Measurements from ENCODE around the gene FOXR1.
"Not testable (repeated sequence)": the region's sequence is repeated elsewhere in the genome, so short reads cannot be mapped to it uniquely, and the experiment has no call there.

FOXR1 gene

DNA sequence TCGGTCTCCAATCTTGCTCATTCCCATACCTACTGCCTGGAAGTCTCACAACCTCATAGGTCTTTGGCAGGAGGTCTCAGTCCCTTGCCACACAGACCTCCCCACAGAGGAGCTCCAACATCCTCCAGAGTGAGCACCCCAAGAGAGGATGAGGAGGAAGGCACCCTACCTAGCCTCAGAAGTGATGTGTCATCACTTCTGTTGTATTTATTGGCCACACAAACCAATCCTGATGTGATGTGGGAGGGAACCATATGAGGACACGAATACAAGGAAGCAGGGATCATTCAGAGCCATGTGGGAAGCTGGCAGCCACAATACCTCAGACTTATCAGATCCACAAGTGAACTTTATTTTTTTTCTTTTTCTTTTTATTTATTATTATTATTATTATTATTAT, 24.5 kb upstream of the FOXR1 start:
- DNase-seq (ENCODE audit: low read depth): no peak

DNA sequence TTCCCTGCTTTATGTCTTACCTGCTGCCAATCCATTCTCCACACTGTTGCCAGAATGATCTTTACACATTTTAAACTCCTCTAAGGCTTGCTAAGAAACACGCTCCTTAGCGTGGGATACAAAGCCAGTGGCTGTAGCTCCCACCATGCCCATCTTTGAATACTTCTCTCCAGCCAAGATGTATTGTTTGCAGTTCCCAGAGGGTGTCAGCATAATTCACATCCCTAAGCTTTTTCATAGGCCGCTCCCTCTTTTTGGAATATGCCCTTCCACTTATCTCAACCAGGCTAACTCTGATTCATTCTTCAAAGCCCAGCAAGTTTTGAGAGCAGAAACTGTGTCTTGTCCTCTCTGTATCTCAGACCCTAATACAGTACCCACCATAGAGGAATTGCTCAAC, 23.6 kb upstream of the FOXR1 start:
- DNase-seq (ENCODE audit: low read depth): no peak

DNA sequence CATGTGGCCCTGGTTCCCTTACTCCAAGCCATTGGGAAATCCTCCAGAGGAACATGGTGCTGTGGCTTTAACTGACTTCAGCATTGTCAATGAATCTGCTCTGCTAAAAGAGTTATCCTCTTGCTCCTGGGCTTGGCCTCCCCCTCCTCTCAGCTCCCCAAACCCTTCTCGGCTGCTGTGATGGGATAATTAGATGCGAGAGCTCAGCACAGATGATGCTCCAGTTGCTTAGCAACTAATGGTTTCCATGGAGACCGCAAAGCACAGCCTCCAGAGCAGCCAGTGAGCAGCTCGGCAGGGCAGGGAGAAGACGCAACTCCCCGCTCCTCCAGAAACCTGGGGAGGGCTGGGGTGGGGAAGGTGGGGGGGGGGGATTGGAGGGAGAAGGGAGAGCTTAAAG, 18.3 kb upstream of the FOXR1 start:
- DNase-seq (ENCODE audit: low read depth): no peak

DNA sequence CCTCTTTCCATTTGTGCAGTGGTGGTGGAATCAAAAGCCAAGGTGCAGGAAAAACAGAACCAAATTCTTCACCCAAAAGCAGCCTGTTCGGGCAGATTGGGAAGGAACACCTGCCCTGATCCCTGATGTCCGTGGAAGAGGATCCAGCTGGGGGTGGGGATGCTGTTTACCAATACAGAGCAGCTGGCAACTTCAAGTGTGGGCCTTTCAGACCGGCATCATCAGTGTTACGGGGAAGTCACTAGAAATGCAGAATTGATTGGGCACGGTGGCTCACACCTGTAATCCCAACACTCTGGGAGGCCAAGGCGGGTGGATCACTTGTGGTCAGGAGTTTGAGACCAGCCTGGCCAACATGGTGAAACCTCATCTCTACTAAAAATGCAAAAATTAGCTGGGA, 17.6 kb upstream of the FOXR1 start:
- not testable (repeated sequence) for DNase-seq (ENCODE audit: low read depth)

DNA sequence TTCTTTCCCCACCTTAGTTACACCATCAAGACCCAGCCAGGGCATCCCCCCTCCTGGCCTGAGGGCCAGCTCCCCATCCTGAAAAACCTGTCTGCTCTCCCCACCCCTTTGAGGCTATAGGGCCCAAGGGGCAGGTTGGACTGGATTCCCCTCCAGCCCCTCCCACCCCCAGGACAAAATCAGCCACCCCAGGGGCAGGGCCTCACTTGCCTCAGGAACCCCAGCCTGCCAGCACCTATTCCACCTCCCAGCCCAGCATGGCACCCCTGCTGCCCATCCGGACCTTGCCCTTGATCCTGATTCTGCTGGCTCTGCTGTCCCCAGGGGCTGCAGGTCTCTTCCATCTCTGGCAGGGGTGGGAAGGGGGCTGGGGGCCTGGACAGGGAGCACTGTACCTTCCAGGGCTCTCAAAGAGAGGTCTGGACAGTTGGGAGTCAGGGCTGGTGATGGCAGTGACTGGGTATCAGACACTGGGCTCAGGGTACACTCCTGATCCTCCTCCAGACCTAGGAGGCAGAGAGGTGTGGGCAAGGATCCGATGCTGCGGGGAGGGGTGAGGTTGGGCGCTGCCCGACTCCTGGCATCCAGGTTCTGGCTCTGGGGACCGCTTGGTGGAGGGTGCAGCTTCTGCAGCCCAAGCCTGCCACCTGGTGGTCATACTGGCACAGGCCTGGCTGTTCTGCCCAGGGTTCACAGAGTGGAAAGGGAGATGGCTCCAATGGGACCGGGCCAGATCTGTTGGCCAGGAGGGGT, 15.3 kb upstream of the FOXR1 start, which contains the start of gene UPK2:
TSS of gene UPK2 (plus strand) at position 205 of the 753 bp plus-strand sequence. CDS start at position 258, 53 bp downstream.
- DNase-seq (ENCODE audit: low read depth): peak; percentile 84

DNA sequence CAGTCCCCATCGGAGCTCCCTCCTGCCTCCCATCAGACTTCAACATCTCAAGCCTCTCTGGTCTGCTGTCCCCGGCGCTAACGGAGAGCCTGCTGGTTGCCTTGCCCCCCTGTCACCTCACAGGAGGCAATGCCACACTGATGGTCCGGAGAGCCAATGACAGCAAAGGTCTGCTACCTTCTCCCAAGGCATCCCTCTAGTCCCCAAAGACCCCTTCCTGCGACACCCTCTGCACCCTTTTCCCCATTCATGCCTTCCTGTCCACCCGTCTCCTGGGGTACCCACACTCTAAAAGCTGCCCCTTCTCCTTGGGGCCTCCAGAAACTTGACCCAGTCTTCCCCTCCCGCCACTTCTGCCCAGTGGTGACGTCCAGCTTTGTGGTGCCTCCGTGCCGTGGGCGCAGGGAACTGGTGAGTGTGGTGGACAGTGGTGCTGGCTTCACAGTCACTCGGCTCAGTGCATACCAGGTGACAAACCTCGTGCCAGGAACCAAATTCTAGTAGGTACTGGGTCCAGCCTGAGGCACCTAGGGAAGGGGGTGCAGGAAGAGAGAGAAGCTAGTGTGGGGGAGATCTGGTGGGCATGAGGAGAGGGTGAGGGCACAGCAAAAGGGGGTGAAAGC, 14.6 kb upstream of the FOXR1 start:
- DNase-seq (ENCODE audit: low read depth): no peak

DNA sequence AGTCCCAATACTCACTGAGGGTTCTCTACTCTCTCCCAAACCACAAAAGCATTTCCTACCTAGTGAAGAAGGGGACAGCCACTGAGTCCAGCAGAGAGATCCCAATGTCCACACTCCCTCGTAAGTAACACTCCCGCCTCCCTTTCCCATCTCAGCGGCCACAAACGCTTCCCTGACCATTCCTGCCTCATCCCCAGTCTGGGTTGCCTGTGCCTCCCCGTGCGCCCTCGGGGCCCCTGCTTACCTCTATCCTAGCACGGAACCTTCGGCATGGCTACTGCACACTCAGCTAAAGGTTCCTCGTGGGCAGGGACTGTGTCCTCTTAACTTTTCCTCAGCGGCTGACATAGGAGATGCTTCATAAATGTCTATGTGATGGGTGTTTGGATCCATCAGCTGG, 14.0 kb upstream of the FOXR1 start:
- no peak for DNase-seq (ENCODE audit: low read depth)

DNA sequence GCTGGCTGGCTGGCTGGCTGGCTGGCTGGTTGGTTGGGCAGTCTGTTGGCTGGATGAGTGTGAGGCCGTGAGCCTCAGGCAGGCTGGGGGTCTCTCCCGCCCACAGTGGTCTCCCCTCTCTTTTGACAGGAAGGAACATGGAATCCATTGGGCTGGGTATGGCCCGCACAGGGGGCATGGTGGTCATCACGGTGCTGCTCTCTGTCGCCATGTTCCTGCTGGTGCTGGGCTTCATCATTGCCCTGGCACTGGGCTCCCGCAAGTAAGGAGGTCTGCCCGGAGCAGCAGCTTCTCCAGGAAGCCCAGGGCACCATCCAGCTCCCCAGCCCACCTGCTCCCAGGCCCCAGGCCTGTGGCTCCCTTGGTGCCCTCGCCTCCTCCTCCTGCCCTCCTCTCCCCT, 13.6 kb upstream of the FOXR1 start:
- no peak for DNase-seq (ENCODE audit: low read depth)

DNA sequence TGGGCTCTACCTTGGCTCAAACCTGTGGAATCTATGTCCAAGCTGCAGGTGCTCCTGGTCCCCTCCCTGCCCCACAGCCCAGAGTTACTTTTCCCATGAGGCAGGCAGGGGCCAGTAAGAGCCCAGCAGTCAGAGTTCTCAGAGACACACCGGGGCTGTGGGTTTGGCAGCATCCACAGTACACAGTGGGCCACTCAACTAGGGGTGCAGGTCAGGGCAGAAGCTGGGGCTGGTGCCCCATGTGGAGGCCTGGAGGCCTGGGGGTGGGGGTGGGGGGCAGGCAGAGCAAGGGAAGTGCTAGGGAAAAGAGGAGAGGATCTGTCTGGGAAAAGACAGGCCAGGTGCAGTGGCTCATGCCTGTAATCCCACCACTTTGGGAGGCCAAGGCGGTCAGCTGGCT, 13.0 kb upstream of the FOXR1 start:
- no peak for DNase-seq (ENCODE audit: low read depth)

DNA sequence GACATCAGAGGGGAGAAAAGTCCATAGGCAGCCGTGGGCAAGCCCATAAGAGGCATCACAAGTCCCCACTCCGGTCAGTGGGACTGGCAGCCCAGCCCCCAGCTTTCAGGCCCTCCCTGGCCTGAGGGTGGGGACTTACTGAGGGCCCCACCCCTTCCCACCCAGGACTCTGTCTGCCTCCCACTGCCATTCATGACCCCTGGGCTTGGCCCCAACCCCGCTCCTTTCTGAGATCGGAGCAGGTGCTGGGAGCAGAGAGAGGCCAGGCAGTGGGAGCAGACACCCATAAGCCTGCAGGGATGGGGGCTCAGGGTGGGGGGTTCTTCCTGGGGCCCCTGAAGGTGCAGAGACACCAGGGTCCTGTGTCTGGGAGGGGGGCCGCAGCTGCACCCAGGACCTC, 10.4 kb upstream of the FOXR1 start:
- DNase-seq (ENCODE audit: low read depth): no peak

DNA sequence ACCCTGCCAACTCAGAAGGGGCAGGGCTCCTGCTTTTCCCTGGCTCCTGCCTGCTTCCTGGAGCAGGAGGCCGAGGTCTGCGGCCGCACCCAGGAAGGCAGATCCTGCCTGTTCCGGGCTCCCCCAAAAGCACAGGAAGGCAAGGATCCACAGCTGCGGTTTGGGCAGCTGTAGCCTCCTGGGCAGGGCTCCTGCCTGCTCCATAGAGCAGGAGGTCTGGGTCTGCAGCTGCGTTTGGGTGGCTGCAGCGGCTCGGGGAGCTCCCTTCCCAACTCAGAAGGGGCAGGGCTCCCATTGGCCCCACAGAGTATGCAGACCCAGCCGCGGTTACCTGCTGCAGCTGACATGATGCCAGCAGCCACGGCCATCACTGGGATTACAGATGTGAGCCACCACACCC, 10.0 kb upstream of the FOXR1 start:
- no peak for DNase-seq (ENCODE audit: low read depth)

DNA sequence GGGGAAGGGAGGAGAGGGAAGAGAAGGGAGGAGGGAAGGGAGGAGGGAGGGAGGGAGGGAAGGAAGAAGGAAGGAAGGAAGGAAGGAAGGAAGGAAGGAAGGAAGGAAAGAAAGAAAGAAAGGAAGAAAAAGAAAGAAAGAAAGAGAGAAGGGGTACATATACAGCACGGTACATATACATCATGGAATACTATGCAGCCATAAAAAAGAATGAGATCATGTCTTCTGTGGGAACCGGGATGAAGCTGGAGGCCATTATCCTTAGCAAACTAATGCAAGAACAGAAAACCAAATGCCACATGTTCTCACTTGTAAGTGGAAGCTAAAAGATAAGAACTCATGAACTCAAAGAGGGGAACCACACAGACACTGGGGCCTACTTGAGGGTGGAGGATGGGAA, 2.1 kb upstream of the FOXR1 start:
- DNase-seq (ENCODE audit: low read depth): not testable (repeated sequence)

DNA sequence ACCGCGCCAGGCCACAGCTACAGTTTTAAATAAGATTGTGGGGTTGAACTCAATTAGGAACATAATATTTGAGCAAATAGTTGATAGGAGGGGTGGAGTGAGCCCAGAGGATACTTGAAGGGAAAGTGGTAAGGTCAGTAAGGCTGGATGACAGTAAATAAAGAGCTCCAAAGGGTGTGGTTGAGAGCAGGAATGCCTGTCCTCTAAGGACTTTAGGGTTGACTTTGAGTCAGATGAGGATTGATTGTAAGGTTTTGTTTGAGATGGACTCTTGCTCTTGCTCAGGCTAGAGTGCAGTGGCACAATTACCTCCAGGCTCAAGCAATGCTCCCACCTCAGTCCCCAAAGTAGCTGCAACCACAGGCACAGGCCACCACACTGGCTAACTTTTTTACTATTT, 2.4 kb downstream of the FOXR1 start:
- DNase-seq (ENCODE audit: low read depth): no peak

DNA sequence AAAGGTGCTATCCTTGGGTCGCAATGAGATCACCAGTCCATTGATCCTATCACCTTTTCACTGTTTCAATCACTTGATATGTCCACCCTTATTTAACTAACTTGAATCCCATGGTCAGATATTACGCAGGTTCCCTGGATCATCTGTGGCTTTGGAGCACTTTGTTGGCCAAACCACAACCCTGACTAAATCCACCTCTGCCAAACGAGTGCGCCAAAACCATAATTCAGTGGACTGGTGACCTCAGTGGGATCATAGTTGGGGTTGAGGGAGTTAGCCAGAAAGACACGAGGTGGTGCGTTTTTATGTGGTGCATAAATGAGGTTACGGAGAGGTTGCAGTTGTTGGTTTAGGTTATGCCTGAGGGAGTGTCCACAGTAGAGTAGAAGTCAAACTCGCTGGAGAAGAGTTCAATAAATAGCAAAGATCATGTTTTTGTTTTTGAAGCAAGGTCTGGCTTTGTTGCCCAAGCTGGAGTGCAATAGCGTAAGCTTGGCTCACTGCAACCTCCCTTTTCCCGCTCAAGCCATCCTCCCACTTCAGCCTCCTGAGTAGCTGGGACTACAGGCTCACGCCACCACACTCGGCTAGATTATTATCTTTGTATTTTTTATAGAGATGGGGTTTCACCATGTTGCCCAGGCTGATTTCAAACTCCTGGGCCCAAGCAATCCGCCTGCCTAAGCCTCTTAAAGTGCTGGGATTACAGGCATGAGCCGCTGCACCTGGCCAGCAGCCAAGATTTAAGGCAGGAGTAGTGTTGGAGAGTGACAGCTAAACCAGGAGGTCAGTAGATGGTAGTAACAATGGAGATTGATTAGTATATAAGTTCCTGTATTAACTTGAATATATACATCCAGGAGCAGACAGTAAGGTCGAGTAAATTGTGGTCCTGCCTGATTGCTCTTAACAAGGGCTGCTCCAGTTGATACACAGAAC, 4.5 kb downstream of the FOXR1 start:
- no peak for DNase-seq (ENCODE audit: low read depth)

DNA sequence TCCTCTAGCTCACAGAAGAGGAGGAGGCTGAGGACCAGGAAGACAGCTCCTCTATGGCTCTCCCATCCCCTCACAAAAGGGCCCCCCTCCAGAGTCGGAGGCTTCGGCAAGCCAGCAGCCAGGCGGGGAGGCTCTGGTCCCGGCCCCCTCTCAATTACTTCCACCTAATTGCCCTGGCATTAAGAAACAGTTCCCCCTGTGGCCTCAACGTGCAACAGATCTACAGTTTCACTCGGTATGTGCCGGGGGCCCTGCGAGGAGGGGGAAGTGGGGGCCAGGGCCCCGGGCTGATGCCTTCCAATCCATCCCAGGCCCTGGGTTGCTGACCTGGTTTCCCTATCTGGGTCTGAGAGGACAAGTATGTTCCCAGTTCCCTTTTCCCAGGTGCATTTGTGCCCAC, 7.9 kb downstream of the FOXR1 start:
- DNase-seq (ENCODE audit: low read depth): no peak

DNA sequence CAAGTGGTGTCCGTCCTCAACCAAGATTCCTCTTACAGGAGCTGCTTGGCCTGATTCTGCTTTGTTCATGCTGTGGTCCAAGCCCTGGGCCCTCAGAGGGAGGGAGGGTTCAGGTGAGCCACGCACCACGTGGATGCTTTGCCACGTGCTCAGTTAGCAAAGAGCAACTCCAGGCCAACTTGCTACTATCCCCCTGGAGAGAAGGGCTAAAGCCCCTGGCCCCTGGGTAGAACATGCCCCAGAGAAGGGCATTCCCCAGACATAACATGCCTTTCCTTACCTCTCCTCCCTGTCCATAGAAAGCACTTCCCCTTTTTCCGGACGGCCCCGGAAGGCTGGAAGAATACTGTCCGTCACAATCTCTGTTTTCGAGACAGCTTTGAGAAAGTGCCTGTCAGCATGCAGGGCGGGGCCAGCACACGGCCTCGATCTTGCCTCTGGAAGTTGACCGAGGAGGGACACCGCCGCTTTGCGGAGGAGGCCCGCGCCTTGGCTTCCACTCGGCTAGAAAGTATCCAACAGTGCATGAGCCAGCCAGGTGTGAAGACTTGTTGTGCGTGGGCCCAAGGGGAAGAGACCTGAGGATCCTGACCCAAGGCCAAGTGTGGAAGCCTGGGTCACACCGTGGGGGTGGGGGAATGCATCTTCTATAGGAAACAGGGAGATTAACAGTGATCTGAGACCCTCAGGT, 8.8 kb downstream of the FOXR1 start:
- no peak for DNase-seq (ENCODE audit: low read depth)

DNA sequence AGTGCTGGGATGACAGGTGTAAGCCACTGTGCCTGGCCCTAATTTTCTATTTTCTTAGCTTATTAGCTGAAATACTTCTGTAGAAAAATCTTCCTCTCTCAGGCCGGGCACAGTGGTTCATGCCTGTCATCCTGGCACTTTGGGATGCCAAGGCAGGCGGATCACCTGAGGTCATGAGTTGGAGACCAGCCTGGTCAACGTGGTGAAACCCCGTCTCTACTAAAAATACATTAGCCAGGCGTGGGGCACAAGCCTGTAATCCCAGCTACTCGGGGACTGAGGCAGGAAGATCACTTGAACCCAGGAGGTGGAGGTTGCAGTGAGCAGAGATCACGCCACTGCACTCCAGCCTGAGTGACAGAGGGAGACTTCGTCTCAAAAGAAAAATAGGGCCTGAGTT, 12.8 kb downstream of the FOXR1 start:
- not testable (repeated sequence) for DNase-seq (ENCODE audit: low read depth)

DNA sequence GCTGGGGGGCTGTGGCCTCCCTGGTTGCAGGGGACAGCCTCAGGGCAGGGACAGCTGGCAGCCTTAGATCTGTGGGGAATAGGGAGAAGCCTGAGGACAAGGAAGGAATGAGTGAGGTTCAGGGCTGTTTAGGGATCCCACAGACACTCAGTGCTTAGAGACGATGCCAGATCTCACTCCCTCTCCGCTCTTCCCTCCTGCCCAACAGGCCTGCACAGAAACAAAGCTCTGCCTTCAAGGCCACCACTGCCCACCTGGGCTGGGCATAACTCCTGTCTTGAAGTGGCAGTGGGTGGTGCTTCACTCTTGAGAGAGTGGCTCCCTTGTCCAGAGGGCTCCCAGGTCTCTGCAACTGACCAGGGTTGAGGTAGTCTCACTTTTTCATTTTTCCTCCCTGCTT, 13.3 kb downstream of the FOXR1 start:
- DNase-seq (ENCODE audit: low read depth): no peak

DNA sequence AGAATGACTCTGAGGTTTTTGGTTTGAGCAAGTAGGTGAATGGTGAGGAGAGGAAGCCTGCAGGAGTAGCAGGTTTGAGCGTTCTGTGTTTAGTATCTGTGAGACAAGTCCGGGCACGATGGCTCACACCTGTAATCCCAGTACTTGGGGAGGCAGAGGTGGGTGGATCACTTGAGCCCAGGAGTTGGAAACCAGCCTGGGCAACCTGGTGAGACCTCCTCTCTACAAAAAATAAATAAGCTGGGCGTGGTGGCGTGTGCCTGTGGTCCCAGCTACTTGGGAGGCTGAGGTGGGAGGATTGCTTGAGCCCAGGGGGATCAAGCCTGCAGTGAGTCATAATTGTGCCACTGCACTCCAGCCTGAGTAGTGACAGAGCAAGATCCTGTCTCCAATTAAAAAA, 16.7 kb downstream of the FOXR1 start:
- no peak for DNase-seq (ENCODE audit: low read depth)

DNA sequence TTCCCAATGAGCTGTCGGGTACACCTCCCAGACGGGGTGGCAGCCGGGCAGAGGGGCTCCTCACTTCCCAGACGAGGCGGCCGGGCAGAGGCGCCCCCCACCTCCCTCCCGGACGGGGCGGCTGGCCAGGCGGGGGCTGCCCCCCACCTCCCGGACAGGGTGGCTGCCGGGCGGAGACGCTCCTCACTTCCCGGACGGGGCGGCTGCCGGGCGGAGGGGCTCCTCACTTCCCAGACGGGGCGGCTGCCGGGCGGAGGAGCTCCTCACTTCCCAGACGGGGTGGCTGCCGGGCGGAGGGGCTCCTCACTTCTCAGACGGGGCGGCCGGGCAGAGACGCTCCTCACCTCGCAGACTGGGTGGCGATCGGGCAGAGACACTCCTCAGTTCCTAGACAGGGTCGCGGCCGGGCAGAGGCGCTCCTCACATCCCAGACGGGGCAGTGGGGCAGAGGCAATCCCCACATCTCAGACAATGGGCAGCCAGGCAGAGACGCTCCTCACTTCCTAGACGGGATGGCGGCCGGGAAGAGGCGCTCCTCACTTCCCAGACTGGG, 20.0 kb downstream of the FOXR1 start:
- not testable (repeated sequence) for DNase-seq (ENCODE audit: low read depth)

DNA sequence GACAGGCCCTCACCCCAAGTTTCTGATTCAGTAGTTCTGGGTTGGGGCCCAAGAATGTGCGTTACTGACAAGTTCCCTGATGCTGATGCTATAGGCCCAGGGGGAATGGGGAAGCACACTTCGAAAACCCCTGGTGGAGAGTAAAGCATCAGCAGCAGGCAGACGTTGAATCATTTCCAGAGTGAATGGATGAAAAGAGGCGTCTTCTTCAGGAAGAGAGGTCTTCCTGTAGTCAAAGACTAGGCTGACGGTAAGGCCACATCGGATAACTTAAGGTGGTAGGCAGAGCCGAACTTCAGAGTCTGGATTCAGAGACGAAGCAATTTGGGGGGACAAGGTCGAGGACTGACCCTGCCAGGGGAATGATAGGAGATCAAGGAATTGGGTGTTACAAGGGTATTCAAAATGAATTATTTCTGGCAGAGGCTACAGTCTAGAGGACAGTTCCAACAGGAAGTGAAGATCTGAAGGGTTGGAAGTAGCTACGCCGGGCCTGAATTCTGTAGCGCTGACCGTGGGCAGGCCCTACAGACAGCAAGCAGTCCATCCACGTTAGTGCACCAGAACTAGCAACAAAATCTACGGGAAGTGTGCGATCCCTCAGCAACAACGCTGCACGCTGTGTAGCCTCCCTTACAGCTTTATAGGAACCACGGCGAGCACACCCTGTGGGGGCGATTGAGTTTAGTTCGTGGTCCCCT, 25.5 kb downstream of the FOXR1 start:
- no peak for DNase-seq (ENCODE audit: low read depth)
